Peyer's patch (tissue), 4 donors: Measurements from ENCODE around the gene SSPN. TPM values are rescaled to one million over a fixed set of nuclear protein-coding genes. Genes with fewer than 3 reads are reported as not detected.
"Not testable (repeated sequence)": the region's sequence is repeated elsewhere in the genome, so short reads cannot be mapped to it uniquely, and the experiment has no call there.

Experiments
- DNase-seq, 3 donors: peaks; one replicate each; pipeline ENCODE4 v3.0.0-alpha.2; 2017 to 2019
- H3K27ac ChIP-seq, 4 donors: fragments of 200-600 bp; sonication (generic); one replicate each; pipeline ENCODE4 v1.5.1; 2016 to 2019
- H3K27me3 ChIP-seq, 2 donors: fragments of 200-600 bp; sonication (generic); one replicate each; pipeline ENCODE4 v1.5.1; 2019
- H3K36me3 ChIP-seq, 3 donors: fragments of 200-600 bp; sonication (generic); one replicate each; pipeline ENCODE4 v1.5.1; 2016 to 2019
- H3K4me1 ChIP-seq, 4 donors: fragments of 200-600 bp; sonication (generic); one replicate each; pipeline ENCODE4 v1.5.1; 2016 to 2019
- H3K4me3 ChIP-seq, 4 donors: fragments of 200-600 bp; sonication (generic); 1 replicate in 3 of 4; 2 replicates in 1 of 4; pipeline ENCODE4 v1.5.1; 2016 to 2019; ENCODE audit warnings: mild to moderate bottlenecking in 1 of 4
- H3K9me3 ChIP-seq, 4 donors: fragments of 200-600 bp; sonication (generic); one replicate each; pipeline ENCODE4 v1.5.1; 2016 to 2019; ENCODE audit warnings: mild to moderate bottlenecking in 1 of 4
- CTCF ChIP-seq, 6 experiments: fragments of 450-650 bp in 4 of 6; fragments of 200-600 bp in 2 of 6; sonication (generic) in 1 of 6; IDR thresholded peaks; one replicate each; pipeline ENCODE4 v1.5.1; 2017 to 2019; ENCODE audit warnings: antibody characterized with exemption in 6 of 6, mild to moderate bottlenecking in 3 of 6, moderate library complexity in 1 of 6
- POLR2A ChIP-seq, 2 donors: fragments of 450-650 bp; IDR thresholded peaks; one replicate each; pipeline ENCODE4 v1.5.1; 2017; ENCODE audit warnings: antibody characterized with exemption in 2 of 2, mild to moderate bottlenecking in 2 of 2, moderate library complexity in 2 of 2
- total RNA-seq, 4 donors: library from RNA; depleted of rRNA; stranded (reverse); fragments of >200 nt; gene quantifications; one replicate each; pipeline ENCODE4 v1.1.0, GENCODE V29; 2016

SSPN gene
- total RNA-seq, 4 donors from 2014 or later = 3.0 to 10.9 (median 6.5) TPM

DNA sequence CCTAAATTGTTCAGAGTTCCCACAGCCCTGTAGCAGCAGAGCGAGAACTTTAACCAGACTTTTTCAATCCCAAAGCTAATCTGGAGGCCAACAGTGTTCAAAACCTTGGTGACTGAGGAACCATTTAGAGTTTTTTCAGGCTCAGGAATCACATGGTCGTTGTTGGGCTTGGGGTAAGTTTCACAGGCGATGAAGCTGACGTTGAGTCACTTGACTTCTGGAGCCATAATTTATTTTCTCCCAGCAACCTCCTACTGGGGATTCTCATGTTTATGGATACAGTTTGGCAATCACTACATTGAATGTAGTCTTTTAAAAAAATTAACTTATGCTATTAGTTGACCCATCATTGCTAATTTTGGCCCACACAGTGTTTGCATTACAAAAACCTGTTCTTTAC, 34.5 kb downstream of the SSPN start:
- Histone ChIP-seq H3K36me3 (no peaks in the 10 kb centered on the region), H3K27ac (no peak overlapping the region), H3K27me3 (no peaks in the 10 kb centered on the region), H3K4me1 (no peaks in the 10 kb centered on the region), H3K4me3 (no peak overlapping the region), H3K9me3 (no peaks in the 10 kb centered on the region)
- TF ChIP-seq CTCF (IDR thresholded peaks at IDR 0.05) (no peak), POLR2A (IDR thresholded peaks at IDR 0.05) (no peak)
- DNase-seq = no peak

DNA sequence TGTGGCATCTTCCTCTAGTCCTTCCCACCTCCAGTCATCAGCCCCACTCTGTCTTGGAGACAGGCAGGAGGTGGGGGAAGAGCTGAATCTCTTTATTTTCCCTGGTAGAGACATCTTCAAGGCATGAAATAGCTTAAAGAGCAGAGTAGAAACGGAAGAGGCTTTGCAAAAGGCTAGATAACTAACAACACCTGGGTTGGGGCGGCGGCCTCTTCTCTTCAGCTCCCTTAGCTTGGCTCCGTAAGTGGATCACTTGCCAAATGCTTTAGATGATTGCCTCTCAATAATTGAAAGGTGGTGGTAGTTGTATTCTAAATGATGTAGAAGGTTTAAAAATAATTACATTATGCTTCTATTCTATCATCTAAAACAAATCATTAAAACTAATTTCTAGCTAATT, 36.1 kb downstream of the SSPN start:
- no peak for DNase-seq
- Histone ChIP-seq H3K36me3 (no peaks in the 10 kb centered on the region), H3K4me1 (no peaks in the 10 kb centered on the region), H3K27me3 (no peaks in the 10 kb centered on the region), H3K4me3 (no peak overlapping the region), H3K27ac (no peak overlapping the region), H3K9me3 (no peaks in the 10 kb centered on the region)
- TF ChIP-seq POLR2A (IDR thresholded peaks at IDR 0.05) (no peak), CTCF (IDR thresholded peaks at IDR 0.05) (no peak)

DNA sequence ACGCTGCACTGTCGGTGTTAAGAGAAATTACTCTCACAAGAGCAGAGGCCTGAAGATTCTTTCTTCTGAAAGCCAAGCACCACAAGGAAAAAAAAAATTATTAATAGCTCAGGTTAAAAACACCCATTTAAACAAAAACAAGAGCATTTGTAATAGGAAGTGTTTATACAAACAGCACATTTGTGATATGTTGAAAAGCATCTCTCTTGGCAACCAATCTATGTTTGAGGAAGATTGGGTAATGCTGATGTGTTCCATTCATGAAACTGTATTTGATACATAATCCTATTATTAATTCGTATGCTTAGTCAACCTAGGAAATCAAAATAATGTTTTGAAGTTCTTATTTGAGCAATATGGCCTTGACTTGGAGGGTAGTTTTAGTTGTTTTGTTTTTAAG, 36.5 kb downstream of the SSPN start:
- Histone ChIP-seq H3K27ac (no peak overlapping the region), H3K27me3 (no peaks in the 10 kb centered on the region), H3K4me3 (no peak overlapping the region), H3K4me1 (no peaks in the 10 kb centered on the region), H3K36me3 (no peaks in the 10 kb centered on the region), H3K9me3 (no peaks in the 10 kb centered on the region)
- TF ChIP-seq CTCF (IDR thresholded peaks at IDR 0.05) (no peak), POLR2A (IDR thresholded peaks at IDR 0.05) (no peak)
- DNase-seq = no peak

GRCh38 chr12:26233631-26234030, 38.3 kb downstream of the SSPN start:
- Histone ChIP-seq H3K4me3 (no peak overlapping the region), H3K4me1 (no peaks in the 10 kb centered on the region), H3K27ac (no peak overlapping the region), H3K9me3 (no peaks in the 10 kb centered on the region), H3K36me3 (no peaks in the 10 kb centered on the region), H3K27me3 (no peaks in the 10 kb centered on the region)
- TF ChIP-seq CTCF (IDR thresholded peaks at IDR 0.05) (no peak), POLR2A (IDR thresholded peaks at IDR 0.05) (no peak)
- no peak for DNase-seq

GRCh38 chr12:26235465-26235864, 40.1 kb downstream of the SSPN start:
- H3K27ac ChIP-seq, H3K36me3 ChIP-seq, DNase-seq, H3K9me3 ChIP-seq, H3K27me3 ChIP-seq, H3K4me1 ChIP-seq, H3K4me3 ChIP-seq: not testable (repeated sequence)

DNA sequence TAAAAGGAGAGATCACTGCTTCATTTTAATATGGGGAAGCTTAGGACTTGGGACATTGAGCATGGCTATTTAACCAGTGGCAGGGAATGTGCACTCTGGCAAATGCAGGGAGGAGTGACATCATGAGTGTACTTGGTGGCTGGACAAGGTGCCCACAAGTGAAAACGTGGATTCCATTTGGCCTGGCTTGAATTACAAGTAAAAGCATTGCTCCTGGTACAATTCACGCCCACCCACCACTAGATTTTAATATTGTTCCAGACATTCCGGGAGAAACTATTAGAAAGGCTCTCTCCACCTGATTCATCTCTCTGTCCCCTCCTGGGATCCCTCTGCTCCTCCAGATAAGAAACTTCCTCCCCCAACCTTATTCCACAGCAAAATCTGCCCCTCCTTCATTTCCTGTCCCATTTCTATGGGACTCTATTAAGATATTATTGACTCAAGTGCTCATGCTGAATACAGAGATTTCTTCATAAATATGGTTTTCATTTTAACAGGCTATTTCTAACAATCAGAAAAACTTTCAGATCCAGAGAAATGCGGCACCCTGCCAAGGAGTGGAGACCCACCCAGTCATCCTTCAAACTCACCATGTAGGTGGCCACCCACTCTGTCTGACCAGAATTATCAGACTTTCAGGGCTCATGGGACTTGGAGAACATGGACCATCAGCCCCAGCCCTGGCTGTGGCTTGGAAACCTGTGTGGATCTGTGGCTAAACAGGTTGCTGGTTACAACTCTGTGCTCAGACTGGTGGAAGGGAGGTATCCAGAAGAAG, 43.2 kb downstream of the SSPN start:
- Histone ChIP-seq H3K36me3 (no peaks in the 10 kb centered on the region), H3K27ac (no peak overlapping the region), H3K27me3 (no peaks in the 10 kb centered on the region), H3K4me3 (no peak overlapping the region), H3K9me3 (no peaks in the 10 kb centered on the region), H3K4me1 (peaks cover 0 to 10% (median 0%) of the 10 kb centered on the region in 4 donors)
- DNase-seq = no peak
- TF ChIP-seq POLR2A (IDR thresholded peaks at IDR 0.05) = no peak
- no peak for TF ChIP-seq CTCF (IDR thresholded peaks at IDR 0.05)
